Muscle of arm (tissue), 12 donors: ENCODE results near the gene VASN. TPM values are rescaled to one million over a fixed set of nuclear protein-coding genes. Genes with fewer than 3 reads are reported as not detected.
"Not testable (repeated sequence)": the region's sequence is repeated elsewhere in the genome, so short reads cannot be mapped to it uniquely, and the experiment has no call there.

ENCODE experiments used
- DNase-seq: peaks from one replicate; pipeline ENCODE4 v3.0.0-alpha.2; 2013
- polyA plus RNA-seq, 12 donors: library from polyadenylated mRNA; unstranded; fragments of 120-200 nt; gene quantifications; one replicate each; pipeline ENCODE4 v1.2.1, GENCODE V29; 2013; ENCODE audit not compliant: insufficient read length in 12 of 12

VASN gene
- polyA plus RNA-seq, 12 donors, result 6.2 to 22.1 (median 9.9) TPM; not detected in 1

DNA sequence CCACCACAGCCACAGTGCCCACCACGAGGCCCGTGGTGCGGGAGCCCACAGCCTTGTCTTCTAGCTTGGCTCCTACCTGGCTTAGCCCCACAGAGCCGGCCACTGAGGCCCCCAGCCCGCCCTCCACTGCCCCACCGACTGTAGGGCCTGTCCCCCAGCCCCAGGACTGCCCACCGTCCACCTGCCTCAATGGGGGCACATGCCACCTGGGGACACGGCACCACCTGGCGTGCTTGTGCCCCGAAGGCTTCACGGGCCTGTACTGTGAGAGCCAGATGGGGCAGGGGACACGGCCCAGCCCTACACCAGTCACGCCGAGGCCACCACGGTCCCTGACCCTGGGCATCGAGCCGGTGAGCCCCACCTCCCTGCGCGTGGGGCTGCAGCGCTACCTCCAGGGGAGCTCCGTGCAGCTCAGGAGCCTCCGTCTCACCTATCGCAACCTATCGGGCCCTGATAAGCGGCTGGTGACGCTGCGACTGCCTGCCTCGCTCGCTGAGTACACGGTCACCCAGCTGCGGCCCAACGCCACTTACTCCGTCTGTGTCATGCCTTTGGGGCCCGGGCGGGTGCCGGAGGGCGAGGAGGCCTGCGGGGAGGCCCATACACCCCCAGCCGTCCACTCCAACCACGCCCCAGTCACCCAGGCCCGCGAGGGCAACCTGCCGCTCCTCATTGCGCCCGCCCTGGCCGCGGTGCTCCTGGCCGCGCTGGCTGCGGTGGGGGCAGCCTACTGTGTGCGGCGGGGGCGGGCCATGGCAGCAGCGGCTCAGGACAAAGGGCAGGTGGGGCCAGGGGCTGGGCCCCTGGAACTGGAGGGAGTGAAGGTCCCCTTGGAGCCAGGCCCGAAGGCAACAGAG is 10.5 kb downstream of the VASN start:
- DNase-seq, result no peak

DNA sequence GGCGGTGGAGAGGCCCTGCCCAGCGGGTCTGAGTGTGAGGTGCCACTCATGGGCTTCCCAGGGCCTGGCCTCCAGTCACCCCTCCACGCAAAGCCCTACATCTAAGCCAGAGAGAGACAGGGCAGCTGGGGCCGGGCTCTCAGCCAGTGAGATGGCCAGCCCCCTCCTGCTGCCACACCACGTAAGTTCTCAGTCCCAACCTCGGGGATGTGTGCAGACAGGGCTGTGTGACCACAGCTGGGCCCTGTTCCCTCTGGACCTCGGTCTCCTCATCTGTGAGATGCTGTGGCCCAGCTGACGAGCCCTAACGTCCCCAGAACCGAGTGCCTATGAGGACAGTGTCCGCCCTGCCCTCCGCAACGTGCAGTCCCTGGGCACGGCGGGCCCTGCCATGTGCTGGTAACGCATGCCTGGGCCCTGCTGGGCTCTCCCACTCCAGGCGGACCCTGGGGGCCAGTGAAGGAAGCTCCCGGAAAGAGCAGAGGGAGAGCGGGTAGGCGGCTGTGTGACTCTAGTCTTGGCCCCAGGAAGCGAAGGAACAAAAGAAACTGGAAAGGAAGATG is 11.2 kb downstream of the VASN start:
- no peak for DNase-seq

DNA sequence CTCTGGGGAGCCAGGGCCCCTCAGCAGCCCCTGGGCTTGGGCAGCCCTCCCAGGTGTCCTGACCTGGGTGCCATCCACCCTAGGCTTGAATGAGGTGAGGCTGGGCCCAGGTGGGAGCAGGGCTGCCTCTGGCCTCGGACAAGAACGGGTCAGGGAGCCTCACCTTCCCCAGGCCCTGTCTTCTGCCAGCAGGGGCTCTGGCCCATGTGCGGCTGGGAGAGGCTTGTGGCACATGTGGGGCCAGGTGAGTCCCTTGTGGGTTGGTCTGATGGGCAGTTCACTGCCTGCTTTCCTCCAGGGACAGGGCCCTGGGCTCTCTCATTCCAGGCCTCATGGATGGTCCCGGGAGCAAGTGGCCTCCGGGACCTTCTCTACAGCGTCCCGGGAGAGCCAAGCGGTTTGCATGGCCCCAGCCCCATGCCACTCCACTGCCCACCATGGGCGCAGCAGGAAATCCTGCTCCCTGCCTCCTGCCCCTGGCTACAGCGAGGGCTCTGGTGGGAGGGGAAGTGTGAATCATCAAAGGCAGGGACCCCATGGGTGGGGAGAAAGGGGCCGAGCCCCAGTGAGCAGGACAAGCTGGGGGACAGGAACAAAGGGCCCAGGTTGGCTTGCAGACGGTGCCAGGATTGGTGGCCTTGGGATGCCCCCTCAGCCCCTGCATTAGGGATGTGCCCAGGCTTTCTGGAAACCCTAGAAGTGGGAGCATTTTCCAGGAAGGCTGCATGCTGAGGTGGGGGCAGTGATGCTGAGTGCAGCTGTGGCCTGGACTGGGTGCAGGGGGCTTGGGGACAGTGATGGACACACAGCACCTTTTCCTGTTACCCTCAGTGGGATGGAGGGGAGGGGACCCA is 12.2 kb downstream of the VASN start:
- DNase-seq, result no peak

DNA sequence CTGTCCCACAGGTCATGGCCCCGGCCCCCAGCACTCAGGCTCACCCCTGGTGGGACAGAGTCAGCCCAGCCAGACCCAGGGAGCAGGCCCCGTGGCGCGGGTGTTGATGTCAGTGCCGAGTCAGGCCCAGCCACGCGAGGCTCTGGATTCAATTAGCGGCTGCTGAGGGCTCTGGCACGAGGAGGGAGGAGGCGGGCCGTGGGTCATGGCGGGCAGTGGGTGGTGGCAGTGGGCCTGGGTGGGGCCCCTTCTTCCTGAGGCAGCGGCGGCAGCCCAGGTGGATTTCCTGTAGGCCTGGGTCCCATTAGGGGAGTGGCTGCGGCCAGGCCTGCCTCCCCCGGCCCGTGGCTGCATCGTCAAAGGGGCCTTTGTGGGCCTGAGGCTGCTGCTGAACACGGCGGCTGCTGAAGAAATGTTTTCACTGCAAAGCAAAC is 12.9 kb downstream of the VASN start:
- DNase-seq, result no peak

DNA sequence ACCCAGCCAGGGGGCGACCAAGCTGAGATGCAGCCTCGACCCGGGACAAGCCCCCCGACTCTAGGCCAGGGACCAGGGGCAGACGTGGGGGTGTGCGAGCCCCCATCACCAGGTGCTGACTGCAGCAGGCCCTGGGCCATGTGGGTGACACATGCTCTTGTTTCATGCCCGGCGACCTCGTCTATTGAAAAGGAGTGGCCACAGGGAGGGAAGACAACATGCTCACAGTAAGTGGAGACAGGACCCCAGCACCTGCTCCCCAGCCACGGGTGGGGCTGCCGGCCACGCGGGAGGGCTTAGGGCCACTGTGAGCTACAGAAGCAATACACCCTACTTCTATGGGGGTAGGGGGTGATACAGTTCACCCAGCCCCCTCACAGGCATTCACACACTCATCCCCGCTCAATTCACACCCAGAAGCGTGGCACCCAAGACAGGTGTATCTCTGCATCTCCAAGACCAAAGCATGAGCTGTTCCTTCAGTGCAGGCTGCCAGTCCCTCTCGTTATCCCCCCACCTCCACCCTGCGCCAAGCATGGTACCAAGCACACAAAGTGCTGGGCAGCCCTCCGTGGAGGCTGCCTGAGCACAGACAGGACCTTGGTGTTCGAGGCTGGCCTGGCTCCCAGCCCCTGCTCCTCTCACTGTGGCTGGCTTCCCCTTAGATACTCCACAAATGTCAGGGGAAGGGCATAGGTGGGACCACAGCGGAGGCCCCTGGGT is 13.6 kb downstream of the VASN start:
- no peak for DNase-seq

DNA sequence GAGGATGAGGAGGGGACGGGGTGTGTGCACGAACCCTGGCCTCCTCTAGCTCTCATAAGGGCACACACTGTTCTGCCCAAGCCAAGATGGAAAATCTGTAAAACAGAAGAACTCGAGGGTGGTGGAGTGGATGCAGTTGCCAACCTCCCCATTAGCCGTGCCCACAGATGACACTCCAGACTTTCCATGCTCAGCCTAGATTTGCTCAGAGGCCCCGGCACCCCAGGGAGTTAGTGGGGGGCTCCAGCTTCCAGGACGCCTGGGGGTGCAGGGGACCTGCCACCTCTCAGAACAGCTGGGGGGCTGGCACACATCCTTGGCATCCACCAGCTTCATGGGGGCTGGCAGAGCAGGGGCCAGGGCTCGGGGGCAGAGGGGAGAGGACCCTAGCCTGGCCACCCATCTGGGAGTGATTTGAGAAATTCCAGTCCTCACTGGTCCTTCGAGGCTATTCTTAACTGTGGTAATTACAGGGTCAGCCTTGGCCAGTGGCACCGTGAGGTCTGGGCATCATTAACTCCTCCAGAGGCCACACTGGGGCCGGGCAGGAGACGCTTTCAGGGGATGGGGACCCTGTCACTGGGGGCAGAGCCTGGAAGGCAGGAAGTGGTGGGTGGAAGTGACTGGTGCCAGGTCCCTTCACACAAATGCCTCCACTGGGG is 14.3 kb downstream of the VASN start:
- no peak for DNase-seq

DNA sequence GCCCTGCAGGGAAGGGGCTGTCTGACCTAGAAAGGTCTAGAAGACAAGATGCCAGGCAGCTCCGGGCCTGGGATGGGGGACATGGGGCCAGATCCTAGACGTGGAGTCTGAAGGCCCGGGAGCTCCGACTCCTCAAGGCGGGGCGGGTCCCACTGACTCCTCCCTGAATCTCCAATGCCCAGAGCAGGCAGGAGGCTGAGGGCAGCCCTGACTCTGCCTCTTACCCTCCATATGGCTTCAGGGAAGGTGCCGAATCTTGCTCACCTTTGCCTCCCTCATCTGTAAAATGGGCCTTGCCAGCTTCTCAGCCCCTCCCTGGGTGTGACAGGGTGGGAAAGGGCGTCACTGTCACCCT is 14.8 kb downstream of the VASN start:
- DNase-seq, result no peak

DNA sequence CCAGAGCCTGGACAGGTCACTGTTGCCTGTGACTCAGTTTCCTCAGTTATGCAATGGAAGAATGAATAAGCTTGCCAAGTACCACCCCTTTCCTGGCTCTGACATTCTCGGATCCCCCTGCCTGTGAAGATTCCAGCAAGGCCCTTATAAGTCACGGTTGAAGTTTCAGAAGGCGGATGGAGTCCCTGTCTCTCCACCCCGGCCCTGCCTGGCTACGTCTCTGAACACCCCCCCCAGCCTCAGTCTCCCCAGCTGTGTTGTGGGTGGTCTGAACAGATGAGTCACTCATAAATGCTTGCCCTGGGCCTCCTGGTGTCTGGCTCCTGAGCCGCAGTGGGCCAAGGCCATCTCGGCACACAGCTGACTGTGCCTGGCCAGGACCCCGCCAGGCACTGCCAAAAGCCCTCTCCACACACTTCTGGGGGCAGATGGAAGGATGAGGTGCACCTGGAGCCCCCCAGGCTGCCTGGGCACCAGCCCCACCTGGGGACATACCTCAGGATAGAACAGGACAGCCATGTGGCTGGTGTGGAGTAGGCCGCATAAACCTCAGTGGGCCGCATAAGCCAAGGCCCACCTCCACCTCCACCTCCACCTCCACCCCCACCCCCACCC is 15.4 kb downstream of the VASN start:
- no peak for DNase-seq

DNA sequence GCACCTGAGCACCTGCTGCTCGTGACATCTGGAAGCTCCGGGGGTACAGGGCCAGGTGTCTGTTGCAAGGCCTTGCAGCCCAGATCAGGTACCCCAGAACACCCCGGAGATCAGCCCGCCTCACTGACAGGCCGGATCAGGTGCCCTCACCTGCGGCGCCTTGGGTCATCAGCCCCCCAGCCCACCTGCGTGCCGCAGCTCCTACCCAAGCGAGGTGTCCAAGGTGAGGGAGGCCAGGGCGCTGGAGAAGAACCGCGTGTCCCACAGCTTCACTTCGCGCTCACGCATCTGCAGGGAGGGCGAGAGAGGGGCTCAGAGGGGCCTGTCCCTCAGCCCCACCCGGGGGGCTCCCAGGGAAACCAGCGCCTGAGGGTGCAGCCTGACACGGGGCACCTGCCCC is 16.1 kb downstream of the VASN start:
- no peak for DNase-seq

DNA sequence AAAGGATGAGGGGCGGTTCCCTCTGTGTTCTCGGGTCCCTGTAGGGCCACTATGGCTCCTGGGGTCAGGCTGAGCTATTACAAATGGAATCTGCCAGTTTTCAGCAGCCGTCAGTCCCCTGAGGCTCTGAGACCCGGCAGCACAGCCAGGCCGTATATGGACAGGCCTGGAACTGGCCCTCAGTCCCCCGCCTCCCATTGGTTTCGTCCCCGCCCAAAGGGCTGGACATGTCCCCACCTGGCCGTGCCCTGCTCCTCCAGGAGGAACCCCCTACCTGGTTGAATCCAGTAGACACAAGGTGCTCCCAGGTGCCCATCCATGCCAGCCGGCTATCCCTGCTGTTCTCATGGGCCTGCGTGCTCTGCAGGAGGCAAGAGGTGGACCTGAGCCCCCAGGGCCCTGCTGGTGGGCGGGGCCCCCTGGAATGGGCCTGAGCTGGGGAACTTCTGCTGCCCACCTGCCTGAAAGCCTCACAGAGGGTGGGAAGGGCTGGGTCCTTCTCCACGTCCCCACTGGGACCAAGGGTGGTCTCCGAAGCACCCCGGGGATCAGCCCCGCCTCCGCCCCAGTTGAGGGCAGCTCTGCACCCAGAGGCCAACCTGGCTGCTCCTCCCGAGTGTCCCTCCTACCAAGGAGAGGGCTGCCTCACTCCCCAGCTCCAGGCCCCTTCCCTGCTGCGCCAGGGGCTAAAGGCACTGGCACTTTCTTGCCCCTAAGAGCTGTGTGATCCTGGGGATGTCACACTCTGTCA is 16.8 kb downstream of the VASN start:
- no peak for DNase-seq

DNA sequence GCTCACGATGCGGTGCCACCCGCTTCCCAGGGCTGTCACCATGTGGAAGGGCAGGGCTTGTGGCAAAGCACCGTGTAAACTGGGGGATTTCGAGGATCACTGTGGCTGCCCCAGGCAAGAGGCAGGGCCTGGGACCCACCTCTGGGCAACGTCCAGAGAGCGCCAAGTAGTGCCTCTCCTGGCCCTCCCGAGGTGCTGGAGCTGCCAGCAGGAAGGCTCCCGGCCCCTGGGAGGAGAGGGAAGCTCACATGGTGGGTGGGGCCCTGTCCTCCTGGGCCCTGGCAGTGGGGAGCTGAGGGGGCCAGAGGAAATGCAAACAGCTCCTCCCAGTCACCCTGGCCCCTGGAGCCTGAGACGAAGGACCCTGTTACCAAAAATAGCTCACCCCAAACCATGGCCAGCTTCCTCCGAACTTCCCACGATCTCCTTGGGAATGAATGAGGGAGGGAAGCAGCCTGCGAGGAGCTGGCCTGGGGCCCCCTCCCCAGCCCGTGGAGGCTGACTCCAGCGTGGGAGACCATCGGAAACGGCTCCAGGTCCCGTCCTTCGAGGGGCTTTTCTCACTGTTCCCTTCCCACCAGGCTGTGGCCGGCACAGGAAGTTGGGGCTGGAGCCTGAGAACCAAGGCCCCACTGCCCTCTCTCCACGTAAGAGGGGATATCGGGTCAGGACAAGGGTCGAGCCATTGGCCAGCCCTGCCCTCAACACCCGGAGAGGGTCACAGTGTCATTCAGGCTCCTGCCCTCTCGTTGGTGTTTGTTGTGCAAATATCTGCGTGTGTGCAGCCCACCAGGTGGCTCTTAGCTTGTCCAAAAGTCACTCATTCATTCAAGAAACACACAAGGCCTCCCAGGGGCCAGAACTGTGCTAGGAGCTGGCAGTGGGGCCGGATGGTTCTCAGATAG is 17.7 kb downstream of the VASN start:
- DNase-seq, result no peak

DNA sequence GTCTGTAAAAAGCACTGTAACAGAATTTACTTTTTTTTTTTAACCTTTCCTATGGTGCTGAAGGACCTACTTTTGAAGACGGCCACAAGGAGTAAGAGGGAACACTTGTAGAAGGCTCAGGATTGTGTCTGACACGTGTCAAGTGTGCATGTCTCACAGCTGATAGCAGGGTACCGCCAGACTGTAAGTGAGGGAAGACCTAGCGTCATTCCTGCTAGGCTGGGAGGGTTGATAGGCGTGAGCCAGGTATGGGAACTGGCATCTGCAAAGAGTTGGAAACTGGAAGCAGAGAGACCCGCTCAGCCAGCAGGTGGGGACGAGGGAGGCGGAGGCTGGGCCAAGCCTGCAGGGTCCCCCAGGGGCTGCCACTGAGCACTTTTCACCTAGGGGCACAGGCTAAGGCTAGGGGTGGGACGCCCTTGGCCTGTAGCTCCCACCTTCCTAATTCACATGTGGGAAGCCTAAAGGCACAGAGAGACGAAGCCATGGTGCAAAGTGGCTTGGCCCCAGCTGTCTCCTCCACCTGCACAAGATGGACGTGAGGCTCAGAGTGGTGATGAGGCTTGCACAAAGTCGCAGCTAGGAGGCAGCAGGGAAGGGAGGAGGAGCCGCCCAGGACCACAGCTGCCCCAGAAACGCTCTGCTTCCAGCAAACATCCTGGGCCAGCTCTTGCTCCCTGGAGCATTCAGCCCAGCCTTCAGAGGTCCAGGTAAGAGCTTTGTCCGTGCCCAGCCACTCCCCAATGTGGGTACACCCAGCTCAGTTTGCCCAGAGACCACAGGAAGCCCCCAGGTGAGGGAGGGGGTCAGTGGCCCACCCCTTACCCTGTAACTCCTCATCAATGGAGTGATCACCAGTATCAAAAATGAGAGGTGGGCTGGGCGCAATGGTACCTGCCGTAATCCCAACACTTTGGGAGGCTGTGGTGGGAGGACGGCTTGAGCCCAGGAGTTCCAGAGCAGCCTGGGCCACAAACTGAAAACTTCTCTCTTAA is 18.9 kb downstream of the VASN start:
- no peak for DNase-seq

DNA sequence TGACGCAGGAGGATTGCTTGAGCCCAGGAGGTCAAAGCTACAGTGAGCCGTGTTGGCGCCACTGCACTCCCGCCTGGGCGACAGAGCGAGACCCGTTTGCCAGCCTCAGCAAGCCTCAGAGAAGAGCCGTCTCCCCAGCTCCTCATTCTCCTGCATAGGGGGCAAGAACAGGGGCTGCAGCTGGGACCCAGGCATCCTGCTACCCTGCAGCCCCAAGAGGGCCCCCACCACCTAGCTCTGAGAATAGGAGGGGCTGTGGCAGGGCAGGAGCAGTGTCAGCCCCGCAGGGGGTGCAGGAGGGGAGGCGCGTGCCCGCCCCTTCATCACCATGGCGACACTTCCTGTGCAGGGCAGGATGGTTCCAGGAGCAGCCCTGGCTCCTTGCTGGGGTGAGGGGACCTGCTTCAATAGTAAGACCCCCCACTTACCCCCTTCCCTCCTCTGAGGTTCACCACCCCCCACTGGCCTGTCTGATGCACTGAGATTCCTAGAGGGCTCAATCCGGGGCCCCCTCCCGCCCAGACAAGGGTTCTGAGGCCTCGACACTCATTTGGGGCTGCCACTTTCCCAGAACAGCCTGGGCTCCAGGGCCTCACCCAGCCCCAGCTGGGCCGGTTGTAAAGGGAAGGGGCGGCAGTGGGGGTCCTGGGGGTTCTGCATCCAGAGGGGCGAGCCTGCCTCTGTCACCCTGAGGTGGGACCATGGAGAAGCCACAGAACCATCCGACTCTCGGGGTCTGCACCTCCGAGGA is 20.2 kb downstream of the VASN start:
- DNase-seq, result no peak

DNA sequence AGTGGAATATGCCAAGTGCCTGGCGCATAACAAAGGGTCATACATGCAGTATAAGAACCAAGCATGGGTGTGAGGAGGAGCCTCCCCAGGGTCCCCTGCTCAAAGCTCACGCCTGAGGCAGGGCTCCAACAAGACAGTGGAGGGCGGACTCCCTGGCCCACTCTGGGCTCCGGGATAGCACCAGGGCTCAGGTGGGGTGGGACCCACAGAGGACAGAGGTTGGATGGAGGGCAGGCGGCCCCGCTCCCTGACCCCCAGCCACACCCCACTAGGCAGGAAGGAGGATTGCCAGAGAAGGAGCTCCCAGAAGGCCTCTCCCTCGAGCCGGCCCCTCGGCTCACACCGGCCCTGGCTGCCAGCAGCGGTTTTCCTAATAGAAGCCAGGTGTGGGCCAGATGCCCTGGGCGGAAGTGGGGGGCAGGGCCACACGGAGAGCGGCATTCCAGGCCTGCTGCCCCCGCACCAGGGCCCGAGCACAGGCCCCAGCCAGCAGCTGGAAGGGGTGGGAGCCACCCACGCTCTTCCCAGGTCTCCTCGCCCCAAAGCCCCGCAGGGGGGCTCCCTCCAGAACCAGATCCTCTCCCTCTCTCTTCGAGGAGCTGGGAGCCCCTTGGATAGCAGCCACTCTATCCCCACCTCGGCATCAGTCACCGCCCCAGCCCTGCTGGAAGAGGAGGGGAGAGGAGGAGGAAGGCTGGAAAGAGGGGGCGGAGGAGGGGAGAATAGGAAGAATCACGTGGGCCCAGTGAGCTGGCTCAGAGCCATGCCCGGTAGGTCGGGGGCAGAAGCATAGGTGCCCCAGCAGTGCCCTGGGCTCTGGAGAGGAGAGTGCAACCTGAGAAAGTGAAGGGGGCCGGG is 21.0 kb downstream of the VASN start:
- DNase-seq, result no peak

DNA sequence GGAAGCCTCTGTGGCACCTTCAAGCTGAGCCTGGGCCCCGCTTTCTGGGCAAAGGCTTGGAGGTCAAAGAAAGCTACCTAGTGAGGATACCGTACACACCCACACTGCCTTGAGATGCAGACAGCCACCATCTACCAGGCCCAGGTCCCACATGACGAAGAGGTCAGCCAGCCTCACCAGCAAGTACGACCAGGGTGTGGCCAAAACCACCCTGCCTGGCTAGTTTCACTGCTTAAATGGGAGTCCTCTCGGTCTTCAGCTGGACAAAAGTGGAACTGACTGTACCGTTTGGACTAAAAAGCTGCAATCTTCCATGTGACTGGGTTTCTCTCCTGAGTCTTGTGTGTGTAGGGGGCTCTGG is 21.6 kb downstream of the VASN start:
- DNase-seq, result no peak

DNA sequence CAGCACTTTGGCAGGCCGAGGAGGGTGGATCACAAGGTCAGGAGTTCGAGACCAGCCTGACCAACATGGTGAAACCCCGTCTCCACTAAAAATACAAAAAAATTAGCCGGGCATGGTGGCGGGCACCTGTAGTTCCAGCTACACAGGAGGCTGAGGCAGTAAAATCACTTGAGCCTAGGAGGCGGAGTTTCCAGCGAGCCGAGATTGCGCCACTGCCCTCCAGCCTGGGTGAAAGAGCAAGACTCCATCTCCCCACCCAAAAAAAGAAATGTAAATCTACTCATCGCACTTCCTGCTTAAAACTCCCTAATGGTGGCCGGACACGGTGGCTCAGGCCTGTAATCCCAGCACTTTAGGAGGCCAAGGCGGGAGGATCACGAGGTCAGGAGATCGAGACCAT is 22.2 kb downstream of the VASN start:
- not testable (repeated sequence) for DNase-seq
